NT2/D1 (cell line): ENCODE data around the gene TMEM100.

ENCODE experiments used
- DNase-seq: peaks from one replicate; pipeline ENCODE4 v3.0.0-alpha.2; 2011; ENCODE audit warnings: low read depth, low spot score
- H3K27me3 ChIP-seq: 2 replicates; pipeline ENCODE4 v1.6.0; 2011; ENCODE audit warnings: mild to moderate bottlenecking; ENCODE audit not compliant: insufficient read length, insufficient read depth
- H3K36me3 ChIP-seq: 2 replicates; pipeline ENCODE4 v1.6.1; 2011; ENCODE audit warnings: mild to moderate bottlenecking, low read length, mixed read lengths; ENCODE audit not compliant: insufficient read depth, insufficient read length
- H3K4me1 ChIP-seq: 2 replicates; pipeline ENCODE4 v1.5.1; 2011; ENCODE audit not compliant: insufficient read depth, insufficient read length
- H3K4me3 ChIP-seq: 2 replicates; pipeline ENCODE4 v1.5.1; 2011; ENCODE audit warnings: low read depth; ENCODE audit not compliant: insufficient read length
- H3K9ac ChIP-seq: 2 replicates; pipeline ENCODE4 v1.6.0; 2011; ENCODE audit warnings: low read depth; ENCODE audit not compliant: insufficient read length
- H3K9me3 ChIP-seq: 2 replicates; pipeline ENCODE4 v1.5.1; 2011; ENCODE audit warnings: mild to moderate bottlenecking, low read length; ENCODE audit not compliant: insufficient read depth
- SUZ12 ChIP-seq: IDR thresholded peaks from 2 replicates; pipeline ENCODE4 v1.6.1; 2011; ENCODE audit not compliant: insufficient read length, insufficient read depth; ENCODE audit errors: extremely low read depth
- YY1 ChIP-seq: IDR thresholded peaks from 2 replicates; pipeline ENCODE4 v1.6.1; 2011; ENCODE audit not compliant: insufficient read length, insufficient read depth
- ZNF274 ChIP-seq: IDR thresholded peaks from 2 replicates; pipeline ENCODE4 v1.6.1; 2011; ENCODE audit warnings: mild to moderate bottlenecking, low read depth, low read length

TMEM100 gene

DNA sequence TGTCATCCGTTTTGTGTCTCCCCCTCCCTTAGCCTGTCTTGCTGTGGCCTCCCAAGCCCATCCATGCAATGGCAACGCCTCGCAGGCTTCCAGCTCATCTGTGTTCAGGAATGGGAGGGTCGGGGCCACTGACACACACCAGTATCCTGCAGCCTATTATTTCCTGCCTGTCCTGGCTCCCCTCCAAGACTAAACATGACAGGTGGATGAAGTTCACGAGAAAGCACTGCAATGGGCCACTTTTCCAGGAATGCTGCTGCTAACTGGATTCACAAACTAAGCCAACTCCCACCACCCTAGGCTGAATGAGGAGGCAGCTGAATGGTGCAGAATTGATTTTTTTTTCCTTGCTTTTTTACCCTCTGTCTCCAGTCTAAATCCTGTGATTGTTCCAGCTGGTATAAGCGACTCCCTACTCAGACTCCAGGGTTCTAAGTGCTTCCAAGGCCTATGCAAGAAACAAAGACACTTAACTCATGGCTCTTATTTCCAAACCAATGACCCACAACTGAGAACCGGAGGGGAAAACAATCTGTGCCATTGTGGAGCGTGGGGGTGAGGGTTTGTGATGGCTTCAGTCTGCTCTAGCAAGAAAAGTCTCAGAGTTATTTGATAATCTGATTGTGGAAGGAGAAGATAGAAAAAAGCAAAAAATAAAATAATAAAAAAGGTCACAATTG is 23.3 kb downstream of the TMEM100 start:
- no peak overlapping the region for H3K4me3 ChIP-seq
- H3K36me3 ChIP-seq: no peaks in the 10 kb centered on the region
- no peaks in the 10 kb centered on the region for H3K4me1 ChIP-seq
- H3K9me3 ChIP-seq: 0 out of 2 replicates have a peak, but pooled peaks cover 11% of the 10 kb centered on the region
- no peaks in the 10 kb centered on the region for H3K27me3 ChIP-seq
- no peak overlapping the region for H3K9ac ChIP-seq
- no peak for DNase-seq
- TF ChIP-seq YY1 (no peak), SUZ12 (no peak), ZNF274 (no peak)

DNA sequence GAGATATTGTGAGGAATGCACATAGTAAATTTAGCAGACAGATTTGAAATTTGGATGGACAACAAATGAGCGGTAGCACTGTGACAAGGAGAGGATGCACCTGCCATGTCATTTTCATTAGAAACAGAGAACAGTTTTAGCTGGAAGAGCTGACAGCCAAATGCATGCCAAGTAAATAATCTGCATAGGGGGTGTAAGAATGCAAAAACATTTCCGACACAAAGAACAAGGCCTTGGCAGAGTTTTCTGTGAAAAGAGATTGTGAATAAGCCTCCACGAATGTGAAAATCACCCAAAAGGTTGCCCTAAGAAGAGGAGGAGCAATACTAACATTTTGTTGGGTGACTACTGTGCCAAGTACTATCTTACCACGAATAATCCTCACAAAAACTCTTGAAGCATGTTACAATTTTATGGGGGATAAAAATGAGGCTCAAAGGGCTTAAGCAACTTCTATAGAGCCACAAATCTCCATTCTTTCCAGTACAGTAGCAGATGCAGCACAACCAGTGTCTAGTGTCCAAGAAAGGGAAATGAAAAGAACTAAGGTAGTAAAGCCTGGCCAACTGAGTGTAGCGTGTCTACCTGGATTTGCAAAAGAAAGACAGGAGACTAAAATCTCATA is 28.3 kb downstream of the TMEM100 start:
- Histone ChIP-seq H3K4me1 (no peaks in the 10 kb centered on the region), H3K9me3 (no peaks in the 10 kb centered on the region), H3K9ac (no peak overlapping the region), H3K36me3 (no peaks in the 10 kb centered on the region), H3K4me3 (no peak overlapping the region), H3K27me3 (no peaks in the 10 kb centered on the region)
- no peak for DNase-seq
- no peak for TF ChIP-seq ZNF274
- TF ChIP-seq YY1: no peak
- TF ChIP-seq SUZ12: no peak

DNA sequence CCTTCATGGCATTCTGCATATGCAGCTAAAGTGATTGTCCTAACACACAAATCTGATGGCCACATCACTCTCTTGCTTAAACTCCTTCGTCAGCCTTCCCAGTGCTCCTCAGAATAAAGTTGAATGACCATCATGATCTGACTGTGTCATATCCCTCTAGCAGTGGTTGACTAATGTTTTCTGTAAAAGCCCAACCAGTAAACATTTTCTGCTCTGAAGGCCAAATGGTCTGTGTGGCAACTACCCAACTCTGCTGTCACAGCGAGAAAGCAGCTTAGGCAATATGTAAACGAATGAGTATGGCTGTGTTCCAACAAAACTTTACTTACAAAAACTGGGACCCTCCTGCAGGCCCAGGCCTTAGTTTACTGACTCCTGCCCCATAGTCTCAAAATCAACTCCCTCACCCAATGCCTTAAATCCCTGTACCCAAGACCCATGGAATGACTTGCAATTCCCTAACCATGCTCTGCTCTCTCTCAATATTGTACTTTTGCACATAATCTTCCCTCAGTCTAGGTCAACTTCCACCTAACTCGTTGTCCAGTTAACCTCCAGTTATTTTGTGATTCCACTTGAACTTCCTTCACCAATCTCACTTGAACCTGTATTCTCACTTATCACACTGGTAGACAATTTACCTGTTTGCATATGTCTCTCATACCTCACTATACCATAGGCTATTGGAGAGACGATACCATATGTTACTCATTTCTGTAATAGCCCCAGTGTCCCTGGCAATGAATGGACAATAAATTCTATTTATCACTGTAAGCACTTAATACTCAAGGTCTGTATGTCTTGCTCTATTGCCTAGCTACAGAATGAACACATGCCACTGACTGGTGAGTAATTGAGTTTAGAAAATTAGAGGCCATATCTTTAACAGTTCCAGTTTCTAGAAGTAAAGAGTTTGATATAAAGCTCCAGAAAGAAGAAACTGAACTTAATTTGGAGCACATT is 29.1 kb downstream of the TMEM100 start:
- DNase-seq: no peak
- Histone ChIP-seq H3K27me3 (no peaks in the 10 kb centered on the region), H3K36me3 (no peaks in the 10 kb centered on the region), H3K4me3 (no peak overlapping the region), H3K9me3 (no peaks in the 10 kb centered on the region), H3K4me1 (no peaks in the 10 kb centered on the region), H3K9ac (no peak overlapping the region)
- TF ChIP-seq SUZ12: no peak
- no peak for TF ChIP-seq YY1
- no peak for TF ChIP-seq ZNF274

DNA sequence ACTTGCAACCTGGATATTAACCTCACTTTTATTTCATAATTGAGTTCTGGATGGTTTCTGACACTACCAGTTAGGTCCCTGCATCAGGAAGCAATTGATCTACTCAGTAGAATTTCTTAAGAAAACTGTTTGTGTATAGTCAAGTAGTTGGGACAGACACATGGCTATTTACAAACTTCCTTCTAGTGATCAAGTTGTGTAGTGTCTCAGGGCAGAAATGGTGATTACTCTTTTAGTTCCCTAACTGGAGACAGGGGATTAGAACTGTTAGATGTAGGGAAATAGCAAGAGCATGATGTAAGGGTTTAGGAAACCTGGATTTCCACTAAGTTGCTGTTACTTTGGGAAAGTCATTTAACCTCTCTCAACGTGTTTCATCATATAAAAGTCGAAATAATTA is 30.4 kb downstream of the TMEM100 start:
- Histone ChIP-seq H3K4me3 (no peak overlapping the region), H3K36me3 (no peaks in the 10 kb centered on the region), H3K4me1 (no peaks in the 10 kb centered on the region), H3K9ac (no peak overlapping the region), H3K9me3 (peaks cover 11% of the 10 kb centered on the region; the same call in 1 of the 2 replicates), H3K27me3 (no peaks in the 10 kb centered on the region)
- TF ChIP-seq ZNF274: no peak
- TF ChIP-seq YY1: no peak
- no peak for TF ChIP-seq SUZ12
- DNase-seq: no peak

DNA sequence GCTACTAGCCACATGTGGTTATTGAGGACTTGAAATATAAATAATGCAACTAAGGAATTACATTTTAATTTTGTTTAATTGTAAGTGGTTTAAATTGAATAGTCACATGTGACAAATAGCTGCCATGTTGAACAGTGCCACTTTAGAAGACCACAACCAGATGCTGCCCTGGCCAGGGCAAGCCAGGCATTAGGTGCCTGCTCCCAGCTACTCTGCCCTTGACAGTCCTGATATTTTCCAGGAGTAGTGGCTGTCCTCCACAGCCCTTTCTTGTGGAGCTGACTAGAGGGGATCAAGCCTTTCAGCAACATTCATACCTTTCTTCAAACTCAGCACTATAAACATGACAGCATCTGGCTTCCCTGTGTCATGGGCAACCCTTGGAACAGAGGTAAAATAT is 31.0 kb downstream of the TMEM100 start:
- no peaks in the 10 kb centered on the region for H3K4me1 ChIP-seq
- TF ChIP-seq SUZ12 (no peak), ZNF274 (no peak), YY1 (no peak)
- no peak overlapping the region for H3K4me3 ChIP-seq
- peaks cover 17% of the 10 kb centered on the region; the same call in 1 of the 2 replicates for H3K9me3 ChIP-seq
- H3K9ac ChIP-seq: no peak overlapping the region
- no peaks in the 10 kb centered on the region for H3K27me3 ChIP-seq
- H3K36me3 ChIP-seq: no peaks in the 10 kb centered on the region
- DNase-seq: no peak

DNA sequence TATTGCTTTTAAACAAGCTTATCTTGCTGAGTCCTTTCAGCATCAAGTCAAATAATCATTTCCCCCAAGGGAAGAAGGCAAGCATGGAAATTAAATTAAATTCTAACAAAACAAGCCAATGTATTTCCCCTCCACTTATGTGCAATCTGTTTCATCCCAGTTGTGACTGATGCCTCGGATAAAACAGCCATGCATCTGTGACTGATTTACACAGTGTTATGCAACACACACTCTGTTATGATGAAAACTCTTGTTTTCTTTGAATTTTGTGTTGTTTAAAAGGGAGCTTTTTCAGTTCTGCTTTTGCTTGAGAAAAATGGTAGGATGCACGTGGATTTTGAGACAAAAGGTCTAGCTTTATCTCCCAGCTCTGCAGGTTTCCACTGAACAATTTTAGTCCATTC is 32.6 kb downstream of the TMEM100 start:
- H3K4me1 ChIP-seq: no peaks in the 10 kb centered on the region
- no peak overlapping the region for H3K9ac ChIP-seq
- H3K9me3 ChIP-seq: peaks cover 18% of the 10 kb centered on the region; the same call in 1 of the 2 replicates
- TF ChIP-seq SUZ12: no peak
- TF ChIP-seq ZNF274: no peak
- TF ChIP-seq YY1: no peak
- H3K4me3 ChIP-seq: no peak overlapping the region
- H3K27me3 ChIP-seq: no peaks in the 10 kb centered on the region
- H3K36me3 ChIP-seq: no peaks in the 10 kb centered on the region
- DNase-seq: no peak

DNA sequence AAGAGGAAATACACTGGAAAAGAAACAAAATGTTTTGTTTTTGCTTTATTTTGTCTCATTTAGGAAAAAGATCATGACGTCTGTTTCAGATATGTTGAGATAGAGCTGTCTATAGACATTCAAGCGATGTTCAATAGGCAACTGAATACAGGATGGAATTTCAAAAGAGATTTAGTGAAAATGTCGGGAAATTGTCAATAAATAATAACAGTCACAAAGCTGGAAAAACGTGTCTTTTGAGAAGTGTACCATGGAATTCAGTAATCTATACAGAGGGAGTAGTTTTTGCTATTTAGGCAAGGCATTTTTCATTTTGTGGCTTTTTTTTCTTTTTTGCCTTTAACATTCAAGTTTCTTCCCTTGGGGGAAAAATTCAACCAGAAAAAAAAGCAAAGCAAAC is 33.0 kb downstream of the TMEM100 start:
- no peak overlapping the region for H3K9ac ChIP-seq
- no peak for DNase-seq

More for the DNA sequence above, 33.0 kb downstream of the TMEM100 start:
- H3K27me3 ChIP-seq: no peaks in the 10 kb centered on the region
- peaks cover 18% of the 10 kb centered on the region; the same call in 1 of the 2 replicates for H3K9me3 ChIP-seq
- TF ChIP-seq YY1 (no peak), SUZ12 (no peak), ZNF274 (no peak)
- no peaks in the 10 kb centered on the region for H3K4me1 ChIP-seq
- no peak overlapping the region for H3K4me3 ChIP-seq
- no peaks in the 10 kb centered on the region for H3K36me3 ChIP-seq
